Lower leg skin (tissue), 3 donors: ENCODE data around the gene MATCAP1.

Experiments used
- POLR2A ChIP-seq, 2 donors: fragments of 450-650 bp; IDR thresholded peaks; one replicate each; pipeline ENCODE4 v1.6.1; 2016 to 2017; ENCODE audit warnings: antibody characterized with exemption in 2 of 2, mild to moderate bottlenecking in 1 of 2, moderate library complexity in 1 of 2
- TF ChIP-seq, protein P1 (sequence below), 3 donors: fragments of 450-650 bp; IDR thresholded peaks; one replicate each; pipeline ENCODE4 v1.5.1; 2016; ENCODE audit warnings: antibody characterized with exemption in 3 of 3, mild to moderate bottlenecking in 3 of 3, moderate library complexity in 2 of 3

DNA sequence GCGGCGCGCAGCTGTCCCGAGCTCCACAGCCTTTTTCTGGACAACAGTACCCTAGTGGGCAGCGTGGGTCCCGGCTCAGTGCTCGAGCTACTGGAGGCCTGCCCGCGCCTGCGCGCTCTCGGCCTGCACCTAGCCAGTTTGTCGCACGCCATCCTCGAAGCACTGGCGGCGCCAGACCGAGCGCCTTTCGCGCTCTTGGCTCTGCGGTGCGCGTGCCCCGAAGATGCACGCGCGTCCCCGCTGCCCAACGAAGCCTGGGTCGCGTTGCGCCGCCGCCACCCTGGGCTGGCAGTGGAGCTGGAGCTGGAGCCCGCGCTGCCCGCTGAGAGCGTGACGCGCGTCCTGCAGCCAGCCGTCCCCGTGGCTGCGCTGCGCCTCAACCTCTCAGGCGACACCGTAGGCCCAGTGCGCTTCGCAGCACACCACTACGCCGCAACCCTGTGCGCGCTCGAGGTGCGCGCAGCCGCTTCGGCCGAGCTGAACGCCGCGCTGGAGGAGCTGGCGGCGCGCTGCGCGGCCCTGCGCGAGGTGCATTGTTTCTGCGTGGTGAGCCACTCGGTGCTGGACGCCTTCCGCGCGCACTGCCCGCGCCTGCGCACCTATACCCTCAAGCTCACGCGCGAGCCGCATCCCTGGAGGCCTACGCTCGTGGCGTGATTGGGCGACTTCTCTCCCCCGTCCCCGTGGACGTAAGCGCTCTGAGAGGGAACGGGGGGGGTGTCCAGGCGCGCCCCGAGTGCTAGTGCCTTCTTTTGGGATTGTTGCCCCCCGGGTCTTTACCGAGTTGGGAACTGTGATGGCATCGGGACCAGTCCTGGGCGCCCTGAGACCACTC lies 20.4 kb downstream of the MATCAP1 start:
- TF ChIP-seq, protein P1, sequence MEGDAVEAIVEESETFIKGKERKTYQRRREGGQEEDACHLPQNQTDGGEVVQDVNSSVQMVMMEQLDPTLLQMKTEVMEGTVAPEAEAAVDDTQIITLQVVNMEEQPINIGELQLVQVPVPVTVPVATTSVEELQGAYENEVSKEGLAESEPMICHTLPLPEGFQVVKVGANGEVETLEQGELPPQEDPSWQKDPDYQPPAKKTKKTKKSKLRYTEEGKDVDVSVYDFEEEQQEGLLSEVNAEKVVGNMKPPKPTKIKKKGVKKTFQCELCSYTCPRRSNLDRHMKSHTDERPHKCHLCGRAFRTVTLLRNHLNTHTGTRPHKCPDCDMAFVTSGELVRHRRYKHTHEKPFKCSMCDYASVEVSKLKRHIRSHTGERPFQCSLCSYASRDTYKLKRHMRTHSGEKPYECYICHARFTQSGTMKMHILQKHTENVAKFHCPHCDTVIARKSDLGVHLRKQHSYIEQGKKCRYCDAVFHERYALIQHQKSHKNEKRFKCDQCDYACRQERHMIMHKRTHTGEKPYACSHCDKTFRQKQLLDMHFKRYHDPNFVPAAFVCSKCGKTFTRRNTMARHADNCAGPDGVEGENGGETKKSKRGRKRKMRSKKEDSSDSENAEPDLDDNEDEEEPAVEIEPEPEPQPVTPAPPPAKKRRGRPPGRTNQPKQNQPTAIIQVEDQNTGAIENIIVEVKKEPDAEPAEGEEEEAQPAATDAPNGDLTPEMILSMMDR (IDR thresholded peaks at IDR 0.05): no peak
- TF ChIP-seq POLR2A (IDR thresholded peaks at IDR 0.05): no peak
